Activated CD8-positive, alpha-beta T cell treated with anti-CD3 and anti-CD28 coated beads for 36 hours (primary cell): ENCODE measurements around the gene RAP2B. TPM values are rescaled to one million over a fixed set of nuclear protein-coding genes. Genes with fewer than 3 reads are reported as not detected.

Experiments
- ATAC-seq: fragments of 200-7000 bp; cut with Tn5 transposase; one replicate; pipeline ENCODE4 v1.10.0; 2021; ENCODE audit warnings: mild to moderate bottlenecking, moderate library complexity
- CTCF ChIA-PET: fragments of 350-600 bp; sonication (Branson Sonifier 250); formaldehyde crosslinking; loops from one replicate; lab custom pipeline; 2021; ENCODE audit warnings: antibody characterized with exemption; lab: Charles Lee
- POLR2A ChIA-PET: fragments of 350-600 bp; sonication (Branson Sonifier 250); formaldehyde crosslinking; loops from one replicate; lab custom pipeline; 2021; ENCODE audit warnings: antibody characterized with exemption; lab: Charles Lee
- DNase-seq: peaks from one replicate; pipeline ENCODE4 v3.0.0-alpha.2; 2020
- H3K27ac Mint-ChIP-seq: one replicate; pipeline ENCODE4 v1.8.0; 2021; ENCODE audit warnings: mild to moderate bottlenecking, mixed read lengths
- H3K27me3 Mint-ChIP-seq: one replicate; pipeline ENCODE4 v1.8.0; 2021; ENCODE audit warnings: mixed read lengths
- H3K36me3 Mint-ChIP-seq: one replicate; pipeline ENCODE4 v1.8.0; 2021; ENCODE audit warnings: low read depth, mixed read lengths
- H3K4me1 Mint-ChIP-seq: one replicate; pipeline ENCODE4 v1.8.0; 2021; ENCODE audit warnings: low read depth, mixed read lengths
- H3K4me3 Mint-ChIP-seq: one replicate; pipeline ENCODE4 v1.8.0; 2021; ENCODE audit warnings: mild to moderate bottlenecking, moderate library complexity, mixed read lengths
- H3K9me3 Mint-ChIP-seq: one replicate; pipeline ENCODE4 v1.8.0; 2021; ENCODE audit warnings: mixed read lengths
- CTCF ChIP-seq: fragments of 200-600 bp; IDR thresholded peaks from one replicate; pipeline ENCODE4 v1.8.0; 2022; ENCODE audit warnings: antibody characterized with exemption, mild to moderate bottlenecking
- intact Hi-C: fragments of 100-400 bp; cut with micrococcal nuclease; formaldehyde crosslinking; loops from one replicate; pipeline ENCODE4 v1.10.0; 2022
- total RNA-seq, 2 experiments: library from RNA; stranded (reverse); gene quantifications; one replicate each; pipeline ENCODE4 v1.2.3, GENCODE V29; 2021

The RAP2B gene
- total RNA-seq, 2 experiments from 2014 or later = 14.4 to 15.3 TPM

GRCh38 chr3:153142961-153143360 lies 19.1 kb upstream of the RAP2B start:
- Mint-ChIP-seq H3K4me3 (no peak overlapping the region), H3K9me3 (no peaks in the 10 kb centered on the region), H3K27me3 (no peaks in the 10 kb centered on the region), H3K4me1 (peaks cover 23% of the 10 kb centered on the region), H3K27ac (no peak overlapping the region), H3K36me3 (no peaks in the 10 kb centered on the region)
- no peak for ATAC-seq
- DNase-seq = no peak
- intact Hi-C loops = no loop called here
- no peak for TF ChIP-seq CTCF
- ChIA-PET POLR2A (no interaction called here), CTCF (no interaction called here)

- no peak for TF ChIP-seq CTCF
- CTCF ChIA-PET = no interaction called here
- intact Hi-C loops = no loop called here
- Mint-ChIP-seq H3K27me3 (no peaks in the 10 kb centered on the region), H3K4me1 (peaks cover 12% of the 10 kb centered on the region), H3K36me3 (no peaks in the 10 kb centered on the region), H3K4me3 (no peak overlapping the region), H3K9me3 (peaks cover 4% of the 10 kb centered on the region), H3K27ac (no peak overlapping the region)
- ATAC-seq (no peak), DNase-seq (no peak)
- POLR2A ChIA-PET = no interaction called here
These were observed 18.0 kb upstream of the RAP2B start for GRCh38 chr3:153144071-153144470.

- Mint-ChIP-seq H3K4me3 (no peak overlapping the region), H3K4me1 (peaks cover 7% of the 10 kb centered on the region), H3K36me3 (no peaks in the 10 kb centered on the region), H3K27ac (no peak overlapping the region), H3K27me3 (no peaks in the 10 kb centered on the region), H3K9me3 (peaks cover 4% of the 10 kb centered on the region)
- ATAC-seq (no peak), DNase-seq (no peak)
- intact Hi-C loops = no loop called here
- ChIA-PET CTCF (no interaction called here), POLR2A (interaction anchor here (0.6 kb wide), 1 partner anchor 16 kb away, joined by 3 read pairs; no protein-coding TSS in a partner anchor)
- TF ChIP-seq CTCF = no peak
These were observed 17.2 kb upstream of the RAP2B start for GRCh38 chr3:153144779-153145178.

GRCh38 chr3:153145454-153145853 lies 16.6 kb upstream of the RAP2B start:
- H3K4me1 Mint-ChIP-seq = peaks cover 5% of the 10 kb centered on the region
- no peak for ATAC-seq
- peaks cover 4% of the 10 kb centered on the region for H3K9me3 Mint-ChIP-seq
- intact Hi-C loops = no loop called here
- POLR2A ChIA-PET = no interaction called here
- no peaks in the 10 kb centered on the region for H3K27me3 Mint-ChIP-seq
- H3K36me3 Mint-ChIP-seq = no peaks in the 10 kb centered on the region
- DNase-seq = no peak
- TF ChIP-seq CTCF = no peak
- no peak overlapping the region for H3K27ac Mint-ChIP-seq
- CTCF ChIA-PET = no interaction called here
- H3K4me3 Mint-ChIP-seq = no peak overlapping the region

GRCh38 chr3:153146191-153147053 lies 15.6 kb upstream of the RAP2B start:
- ATAC-seq (peak; percentile 62), DNase-seq (no peak)
- no peak overlapping the region for H3K4me3 Mint-ChIP-seq
- no peak overlapping the region for H3K27ac Mint-ChIP-seq
- no peak for TF ChIP-seq CTCF
- ChIA-PET CTCF (no interaction called here), POLR2A (no interaction called here)
- no peaks in the 10 kb centered on the region for H3K27me3 Mint-ChIP-seq
- peaks cover 2% of the 10 kb centered on the region for H3K4me1 Mint-ChIP-seq
- peaks cover 4% of the 10 kb centered on the region for H3K9me3 Mint-ChIP-seq
- H3K36me3 Mint-ChIP-seq = no peaks in the 10 kb centered on the region
- intact Hi-C loops = no loop called here
